RCC 7860 (cell line): ENCODE results near the gene NDFIP1.
"Not testable (repeated sequence)": the region's sequence is repeated elsewhere in the genome, so short reads cannot be mapped to it uniquely, and the experiment has no call there.

Experiments used
- DNase-seq: peaks from one replicate; pipeline ENCODE4 v3.0.0-alpha.2; 2015; ENCODE audit warnings: low spot score
- FAIRE-seq: peaks from 2 replicates; lab custom pipeline; 2012; peaks lifted over from hg19 to GRCh38; lab: Jason Lieb, UNC

NDFIP1 gene

DNA sequence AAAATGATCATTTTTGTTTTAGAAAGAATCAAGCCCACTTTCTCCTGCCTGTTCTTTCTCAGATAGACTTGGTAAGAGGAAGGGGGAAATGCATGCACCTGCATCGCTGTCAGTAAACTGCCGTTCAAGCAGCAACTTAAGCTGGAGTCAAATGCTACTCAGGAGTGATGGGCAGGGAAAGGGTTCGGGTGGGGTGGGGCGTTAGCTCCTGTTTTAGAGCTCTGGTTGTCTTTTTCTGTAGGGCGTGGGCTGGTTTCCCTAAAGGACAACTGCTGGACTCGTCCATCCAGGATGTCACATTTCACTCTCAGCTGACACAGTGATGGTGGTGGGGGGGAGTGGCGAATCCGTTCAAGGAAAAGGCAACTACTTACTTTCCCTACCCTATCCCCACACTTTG is 75.0 kb downstream of the NDFIP1 start:
- FAIRE-seq = no peak

DNA sequence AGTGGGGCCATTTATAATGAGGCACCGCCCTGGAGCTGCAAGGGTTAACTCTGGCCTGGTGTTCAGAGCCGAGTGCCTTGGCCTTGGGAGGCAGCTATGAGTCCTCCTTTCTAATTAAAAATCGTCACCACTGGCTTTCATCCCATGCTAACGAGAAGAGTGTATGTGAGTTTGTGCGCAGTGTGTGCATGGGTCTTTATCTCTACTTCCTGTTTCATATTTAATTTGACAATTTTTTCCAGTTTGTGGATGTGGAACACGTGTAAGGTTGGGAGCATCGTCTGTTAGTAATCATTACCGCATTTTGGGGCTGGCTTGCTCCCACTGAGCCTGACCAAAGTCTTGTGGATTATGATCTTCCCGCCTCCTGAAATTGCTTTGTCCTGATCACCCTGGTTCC is 76.4 kb downstream of the NDFIP1 start:
- no peak for DNase-seq
- no peak for FAIRE-seq

More for the DNA sequence above, 75.0 kb downstream of the NDFIP1 start:
- no peak for DNase-seq

DNA sequence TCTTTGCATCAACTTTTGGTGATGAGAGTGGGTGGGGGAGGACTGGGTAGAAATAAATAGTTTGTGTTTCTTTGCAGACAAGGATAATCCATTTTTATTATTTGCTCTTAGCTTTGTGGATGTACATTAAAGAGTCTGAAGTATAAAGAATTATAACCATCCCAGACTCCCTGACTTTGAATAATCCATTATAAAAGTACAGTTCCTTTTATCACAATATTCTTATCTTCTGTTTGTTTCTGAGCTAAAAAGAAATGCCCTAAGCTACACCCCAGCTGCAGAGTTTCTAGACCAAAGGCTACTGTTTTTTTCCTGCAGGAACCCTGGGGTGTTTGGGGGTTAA is 77.9 kb downstream of the NDFIP1 start:
- DNase-seq = no peak
- no peak for FAIRE-seq

DNA sequence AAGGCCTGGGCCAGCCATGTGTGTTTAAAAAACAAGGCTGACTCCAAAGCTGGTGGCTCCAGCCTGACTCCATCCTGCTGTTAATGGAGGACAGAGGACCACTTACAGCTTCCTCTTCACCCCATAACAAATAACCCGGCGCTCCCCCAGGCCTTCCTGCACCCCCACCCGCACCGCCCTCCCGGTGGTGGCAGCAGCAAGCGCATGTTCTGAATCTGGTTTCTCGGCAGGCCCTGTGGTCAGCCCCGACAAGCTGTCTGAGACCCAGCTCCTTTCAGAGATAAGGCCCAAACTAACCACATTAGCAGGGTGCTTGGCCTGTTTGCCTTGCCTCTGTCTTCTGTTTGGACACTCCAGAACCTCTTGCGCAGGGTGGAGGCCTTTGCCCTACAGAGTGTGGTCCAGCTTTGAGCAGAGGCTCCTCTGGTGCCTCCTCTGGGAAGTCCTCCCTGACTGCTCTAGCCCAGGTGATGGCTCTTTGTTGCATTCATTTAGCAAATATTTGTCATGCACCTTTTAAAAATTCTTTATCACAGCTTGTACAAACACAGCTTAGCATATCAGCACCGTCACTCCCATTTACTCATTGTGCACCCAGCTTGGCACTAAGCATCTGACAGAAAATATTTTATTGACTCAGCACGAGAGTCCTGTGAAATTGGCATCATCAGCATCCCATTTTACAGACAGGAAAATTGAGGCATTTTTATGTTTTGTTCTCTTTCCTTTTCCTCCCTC is 78.4 kb downstream of the NDFIP1 start:
- no peak for FAIRE-seq
- DNase-seq = no peak

DNA sequence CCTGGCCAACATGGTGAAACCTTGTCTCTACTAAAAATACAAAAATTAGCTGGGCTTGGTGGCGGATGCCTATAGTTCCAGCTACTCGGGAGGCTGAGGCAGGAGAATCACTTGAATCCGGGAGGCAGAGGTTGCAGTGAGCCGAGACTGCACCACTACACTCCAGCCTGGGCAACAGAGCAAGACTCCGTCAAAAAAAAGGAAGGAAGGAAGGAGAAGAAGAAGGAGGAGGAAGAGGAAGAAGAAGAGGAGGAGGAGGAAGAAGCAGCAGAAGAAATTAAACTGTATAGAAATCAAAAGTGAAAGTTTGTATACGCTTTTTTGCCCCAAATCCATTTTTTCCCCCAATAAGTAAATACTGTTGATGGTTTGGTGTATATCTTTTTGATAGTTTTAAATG is 80.1 kb downstream of the NDFIP1 start:
- FAIRE-seq, DNase-seq: not testable (repeated sequence)

DNA sequence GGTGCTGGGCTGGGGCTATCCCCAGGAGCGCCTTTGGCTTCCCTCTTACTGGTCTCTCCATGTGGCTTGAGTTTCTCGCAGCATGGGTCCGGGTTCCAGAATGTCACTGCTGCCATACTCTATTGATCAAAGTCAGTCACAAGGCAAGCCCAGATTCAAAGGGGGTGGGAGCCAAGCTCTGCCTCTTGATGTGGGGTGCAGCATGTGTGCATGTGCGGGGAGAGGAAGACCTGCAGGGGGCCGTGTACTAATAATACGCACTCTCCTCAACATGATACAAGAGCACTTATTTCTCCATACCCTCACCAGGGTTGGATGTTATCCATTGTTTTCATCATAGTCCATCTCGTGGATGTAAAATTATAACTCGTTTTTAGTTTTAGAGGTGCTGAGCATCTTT is 81.2 kb downstream of the NDFIP1 start:
- FAIRE-seq (no peak), DNase-seq (no peak)

DNA sequence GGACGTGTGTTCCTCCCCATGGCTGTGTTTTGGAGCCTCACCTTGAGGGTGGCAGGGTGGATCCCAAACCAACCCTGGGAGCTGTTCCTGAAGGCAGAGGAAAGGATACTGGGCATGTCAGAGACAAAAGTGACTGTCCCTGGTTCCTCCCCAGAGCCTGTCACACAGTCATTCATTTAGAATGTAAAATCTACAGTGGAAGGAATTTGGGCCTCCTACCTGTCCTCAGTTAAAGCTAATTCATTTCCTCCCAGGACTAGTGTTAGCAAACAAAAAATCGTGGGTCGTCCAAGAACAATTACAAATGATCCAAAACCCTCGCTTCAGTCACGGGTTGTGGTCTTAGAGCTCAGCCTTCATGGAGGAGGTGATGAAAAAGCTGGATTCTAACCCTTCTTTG is 83.2 kb downstream of the NDFIP1 start:
- DNase-seq = no peak
- no peak for FAIRE-seq

DNA sequence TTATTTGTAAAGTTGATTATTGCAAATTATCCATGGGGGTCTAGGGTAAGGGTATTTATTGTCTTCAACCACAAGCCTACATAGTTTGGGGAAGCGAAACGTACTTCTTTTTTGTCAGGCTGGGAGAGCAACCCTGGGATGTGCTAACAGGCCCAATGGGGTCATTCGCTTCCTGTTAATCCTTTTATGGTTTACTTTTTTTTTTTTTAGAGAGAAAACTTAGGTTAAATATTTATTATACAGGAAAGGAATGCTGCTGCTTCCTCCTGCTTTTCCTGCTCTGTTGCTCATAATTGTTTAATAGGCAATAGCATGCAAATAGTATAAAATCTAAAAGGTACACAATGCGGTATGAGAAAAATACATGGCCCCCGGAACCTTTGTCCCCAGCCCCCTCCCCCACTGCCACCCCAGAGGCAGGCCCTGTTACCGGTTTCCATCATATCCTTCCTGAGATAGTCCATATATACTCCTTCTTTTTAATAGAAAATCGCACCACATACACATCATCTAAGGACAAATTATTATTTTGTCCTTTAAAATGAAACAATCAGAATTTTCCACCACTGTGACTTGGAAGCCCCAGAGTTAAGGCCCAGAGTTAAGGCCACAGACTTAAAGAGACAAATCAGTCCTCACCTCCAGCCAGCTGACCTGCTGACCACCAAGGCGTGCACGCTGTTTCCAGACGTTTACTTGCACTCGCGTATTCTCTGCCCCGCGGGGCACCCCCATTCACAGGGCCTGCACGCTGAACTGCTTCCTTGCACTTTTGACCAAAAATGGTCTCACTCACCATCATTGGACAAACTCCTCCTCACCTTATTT is 83.9 kb downstream of the NDFIP1 start:
- FAIRE-seq = no peak
- no peak for DNase-seq

DNA sequence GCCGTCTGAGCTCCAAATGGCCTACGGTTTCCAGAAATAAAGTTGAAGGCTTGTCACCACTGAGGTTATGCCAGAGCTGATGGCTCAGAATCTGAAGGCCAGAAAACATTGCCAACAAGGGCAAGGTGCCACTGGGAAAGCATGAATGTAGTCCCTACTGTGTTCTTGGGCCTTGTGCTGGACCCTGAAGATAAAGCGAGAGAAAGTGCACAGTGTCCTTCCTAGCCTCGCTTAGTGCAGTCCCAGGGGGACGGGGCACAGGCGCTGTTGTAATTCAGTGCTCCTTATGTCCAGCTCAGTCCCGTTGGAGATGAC is 84.5 kb downstream of the NDFIP1 start:
- no peak for DNase-seq
- no peak for FAIRE-seq

DNA sequence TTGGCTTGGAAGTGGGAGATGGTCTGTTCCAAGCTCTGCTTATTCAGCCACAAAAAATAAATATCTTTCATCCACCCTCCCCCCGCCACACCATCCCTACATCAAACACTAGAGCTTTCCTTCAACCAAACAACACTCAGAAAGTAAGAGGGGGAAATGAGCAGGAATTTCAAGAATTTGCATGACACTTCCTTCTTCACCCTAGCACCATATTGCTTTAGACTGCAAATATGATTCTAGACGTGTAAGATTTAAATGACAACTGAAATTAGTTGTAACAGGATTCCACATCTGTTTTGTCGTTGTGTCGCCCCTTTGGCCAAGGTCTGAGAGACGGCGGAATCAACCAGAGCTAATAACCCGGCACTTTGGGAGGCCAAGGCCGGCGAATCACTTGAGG is 88.5 kb downstream of the NDFIP1 start:
- no peak for DNase-seq
- FAIRE-seq = no peak

DNA sequence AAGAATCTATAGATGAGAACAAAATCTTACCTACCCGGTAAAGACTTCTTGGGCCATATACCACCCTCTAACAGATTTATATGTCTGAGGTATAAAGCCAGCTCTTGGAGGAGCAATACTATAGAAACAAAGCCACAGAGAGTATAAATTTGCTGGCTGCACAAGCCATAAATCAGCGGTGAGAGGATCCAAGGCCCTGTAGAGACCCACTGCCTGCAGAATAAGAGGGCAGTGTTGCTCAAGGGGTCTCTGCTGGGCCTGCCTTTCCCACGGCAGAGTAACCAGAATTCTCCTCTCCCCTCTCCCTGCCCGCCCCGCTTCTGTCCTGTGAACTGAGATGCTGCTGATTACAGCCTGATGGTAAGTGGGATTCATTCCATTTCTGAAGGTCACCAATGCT is 89.2 kb downstream of the NDFIP1 start:
- FAIRE-seq (no peak), DNase-seq (no peak)

DNA sequence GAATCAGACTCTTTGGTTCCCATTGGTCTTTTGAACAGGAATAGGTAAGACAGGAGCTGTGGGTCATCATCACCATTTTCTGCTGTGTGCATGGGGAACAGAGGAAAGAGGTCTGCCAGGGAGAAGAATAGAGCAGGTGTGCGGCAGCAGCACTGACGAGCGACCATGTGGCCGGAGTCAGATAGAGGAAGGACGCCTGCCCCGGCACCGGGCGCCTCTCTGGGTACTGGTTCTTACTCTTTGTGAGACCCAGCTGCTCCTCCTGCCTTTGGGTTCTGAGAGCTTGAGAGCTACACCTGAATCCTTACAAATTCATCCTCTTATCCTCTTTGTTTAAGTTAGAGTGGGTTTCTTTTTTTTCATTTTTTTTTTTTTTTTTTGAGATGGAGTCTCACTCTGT is 90.8 kb downstream of the NDFIP1 start:
- DNase-seq (no peak), FAIRE-seq (no peak)

DNA sequence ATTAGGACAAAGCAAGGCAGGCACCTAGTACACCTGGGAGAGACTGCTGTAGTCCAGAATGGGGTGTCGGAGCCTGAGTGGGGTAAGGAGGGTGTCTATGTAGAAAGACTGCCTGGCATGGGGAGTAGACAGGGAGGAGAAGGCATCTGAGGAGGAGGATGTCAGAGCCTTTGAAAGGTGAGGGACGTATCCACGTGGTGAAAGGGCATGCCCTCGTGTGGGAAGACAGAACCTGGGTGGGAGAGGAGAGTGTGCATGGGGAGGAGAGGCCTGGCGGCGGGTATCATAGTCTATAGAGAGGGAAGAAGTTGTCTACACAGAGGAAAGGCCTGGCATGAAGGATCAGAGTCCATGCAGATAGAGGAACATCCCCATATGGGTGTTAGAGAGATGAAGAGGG is 91.8 kb downstream of the NDFIP1 start:
- DNase-seq = no peak
- no peak for FAIRE-seq

DNA sequence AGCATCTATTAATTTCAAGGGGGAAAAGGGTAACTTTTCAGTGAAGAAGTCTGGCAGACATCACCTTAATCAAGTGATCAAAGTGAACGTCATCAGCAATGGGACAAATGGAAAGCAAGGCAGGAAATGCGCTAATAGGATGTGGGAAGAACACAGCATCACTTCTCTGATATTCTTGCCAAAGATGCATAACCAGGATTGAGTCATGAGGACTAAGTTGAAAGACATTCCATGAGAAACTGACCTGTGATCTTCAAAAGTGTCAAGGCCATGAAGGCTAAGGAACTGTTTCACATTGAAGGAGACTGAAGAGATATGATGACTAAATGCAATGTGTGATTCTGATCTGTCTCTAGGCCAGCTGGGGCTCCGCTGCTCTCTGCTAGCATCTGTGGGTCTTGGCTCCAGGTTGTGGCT is 92.9 kb downstream of the NDFIP1 start:
- peak; percentile 22 for DNase-seq
- FAIRE-seq = no peak

DNA sequence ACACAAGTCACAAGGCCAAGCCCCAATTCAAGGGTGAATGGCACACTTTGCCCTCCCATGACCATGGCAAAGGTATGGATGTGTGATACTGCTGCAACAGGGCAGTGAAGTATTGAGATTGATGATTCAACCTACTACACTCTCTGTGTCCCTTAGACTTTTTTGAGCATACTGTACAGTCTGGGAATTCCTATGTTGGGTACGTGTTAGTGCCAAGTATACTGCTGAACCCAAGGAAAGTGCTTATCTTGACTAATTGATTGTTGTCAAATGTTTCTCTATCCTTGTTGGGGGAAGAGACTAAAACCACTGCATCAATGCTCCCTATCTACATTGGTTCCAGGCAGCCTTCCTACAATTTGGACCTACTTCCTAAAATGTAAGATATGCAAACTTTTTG is 93.7 kb downstream of the NDFIP1 start:
- DNase-seq = peak; percentile 12
- FAIRE-seq = no peak
